ENCODE data around the gene SPI1. TPM values are rescaled to one million over a fixed set of nuclear protein-coding genes. Genes with fewer than 3 reads are reported as not detected.

The SPI1 gene
- total RNA-seq, 1 donor from 2014 or later = not detected

DNA sequence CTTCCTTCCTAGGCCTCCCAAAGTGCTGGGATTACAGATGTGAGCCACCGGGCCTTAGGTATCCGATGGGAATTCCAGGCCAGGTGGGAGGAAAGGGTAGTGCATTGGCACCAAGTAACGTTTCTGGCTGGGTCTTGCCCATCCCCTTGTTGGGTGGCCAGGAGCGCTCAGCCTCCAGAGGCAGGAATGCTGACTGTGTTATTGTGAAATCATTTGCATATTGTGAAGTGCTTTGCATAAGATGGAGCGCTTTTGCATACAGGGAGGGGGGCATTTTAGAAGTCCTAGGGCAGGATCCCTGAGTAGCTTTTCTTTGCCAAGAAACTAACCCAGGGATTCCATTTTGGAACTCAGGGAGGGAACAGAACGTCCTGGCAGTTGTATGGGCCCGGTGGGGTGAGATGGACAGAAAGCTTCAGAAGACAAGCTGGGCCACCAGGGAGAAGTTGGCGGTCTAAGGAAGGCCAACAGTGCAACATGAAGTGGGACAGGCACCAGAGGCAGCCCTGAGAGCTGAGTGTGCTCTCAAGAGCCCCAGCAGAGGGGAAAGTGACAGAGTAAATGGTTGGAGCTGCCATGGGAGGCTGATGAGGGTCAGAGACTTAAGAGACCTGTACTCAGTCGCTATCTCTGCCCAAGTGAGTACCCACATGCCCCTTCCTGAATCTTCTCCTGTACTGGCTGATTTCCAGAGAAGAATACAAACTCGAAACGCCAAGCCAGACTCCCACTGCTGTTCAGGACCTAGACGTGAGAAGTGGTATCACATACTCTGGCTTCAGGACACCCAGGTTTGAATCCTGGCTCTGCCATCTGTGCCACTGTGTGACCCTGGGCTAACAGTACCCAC is 28.8 kb upstream of the SPI1 start:
- Histone ChIP-seq H3K4me1 (no peaks in the 10 kb centered on the region), H3K9me3 (ENCODE audit: low read depth) (no peaks in the 10 kb centered on the region), H3K27me3 (no peaks in the 10 kb centered on the region), H3K79me2 (ENCODE audit: low read depth) (no peaks in the 10 kb centered on the region), H3F3A (ENCODE audit: low read depth) (peaks cover 25% of the 10 kb centered on the region), H3K9ac (peak overlapping the region; percentile 18), H3K36me3 (no peaks in the 10 kb centered on the region), H3K4me3 (peak overlapping the region; percentile 56), H2AFZ (replicated peaks) (peak overlapping the region; percentile 52), H4K20me1 (ENCODE audit: low read depth) (no peaks in the 10 kb centered on the region), H3K4me2 (peak overlapping the region; percentile 77), H3K27ac (peak overlapping the region; percentile 70)
- Mint-ChIP-seq H3K9me3 (no peaks in the 10 kb centered on the region), H3K36me3 (no peaks in the 10 kb centered on the region), H3K27ac (peak overlapping the region; percentile 87), H3K27me3 (ENCODE audit: insufficient read depth, low read depth) (peaks cover 10% of the 10 kb centered on the region), H3K4me3 (peak overlapping the region; percentile 93), H3K4me1 (peaks cover 31% of the 10 kb centered on the region)
- peak; percentile 25 for DNase-seq (ENCODE audit: low spot score)
- no peak for TF ChIP-seq CTCF (IDR thresholded peaks at IDR 0.05)
- no peak for TF ChIP-seq EZH2phosphoT487 (IDR thresholded peaks at IDR 0.05)
- TF ChIP-seq EZH2 (IDR thresholded peaks at IDR 0.05) = no peak

DNA sequence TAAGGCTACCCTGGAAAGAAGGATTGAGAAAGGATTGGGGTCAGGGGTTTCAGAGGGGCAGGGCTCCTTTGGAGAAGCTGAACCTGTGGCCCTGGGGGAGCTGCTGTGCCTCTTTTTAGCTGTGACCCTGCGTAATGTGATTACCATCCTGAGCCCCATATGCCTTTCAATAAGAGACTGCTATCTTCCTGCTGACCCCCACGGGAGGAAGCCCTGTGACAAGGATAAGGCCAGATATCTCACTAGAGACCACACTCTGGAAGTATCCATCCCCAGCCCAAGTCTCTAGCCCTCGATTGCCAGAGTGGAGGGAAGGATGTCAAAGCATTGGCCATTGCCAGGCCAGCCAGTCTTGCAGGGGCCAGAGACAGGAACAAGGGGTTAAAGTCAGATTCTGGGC is 25.2 kb upstream of the SPI1 start:
- Histone ChIP-seq H3F3A (ENCODE audit: low read depth) (peaks cover 52% of the 10 kb centered on the region), H3K36me3 (no peaks in the 10 kb centered on the region), H2AFZ (replicated peaks) (no peak overlapping the region), H3K9ac (no peak overlapping the region), H3K27me3 (no peaks in the 10 kb centered on the region), H3K27ac (no peak overlapping the region), H4K20me1 (ENCODE audit: low read depth) (no peaks in the 10 kb centered on the region), H3K79me2 (ENCODE audit: low read depth) (no peaks in the 10 kb centered on the region), H3K4me3 (no peak overlapping the region), H3K4me2 (no peak overlapping the region), H3K4me1 (peaks cover 8% of the 10 kb centered on the region), H3K9me3 (ENCODE audit: low read depth) (no peaks in the 10 kb centered on the region)
- TF ChIP-seq CTCF (IDR thresholded peaks at IDR 0.05) = no peak
- TF ChIP-seq EZH2 (IDR thresholded peaks at IDR 0.05) = no peak
- no peak for TF ChIP-seq EZH2phosphoT487 (IDR thresholded peaks at IDR 0.05)
- DNase-seq (ENCODE audit: low spot score) = peak; percentile 16
- Mint-ChIP-seq H3K9me3 (no peaks in the 10 kb centered on the region), H3K27me3 (ENCODE audit: insufficient read depth, low read depth) (peaks cover 23% of the 10 kb centered on the region), H3K27ac (peak overlapping the region; percentile 21), H3K4me3 (peak overlapping the region; percentile 48), H3K36me3 (no peaks in the 10 kb centered on the region), H3K4me1 (peaks cover 33% of the 10 kb centered on the region)

DNA sequence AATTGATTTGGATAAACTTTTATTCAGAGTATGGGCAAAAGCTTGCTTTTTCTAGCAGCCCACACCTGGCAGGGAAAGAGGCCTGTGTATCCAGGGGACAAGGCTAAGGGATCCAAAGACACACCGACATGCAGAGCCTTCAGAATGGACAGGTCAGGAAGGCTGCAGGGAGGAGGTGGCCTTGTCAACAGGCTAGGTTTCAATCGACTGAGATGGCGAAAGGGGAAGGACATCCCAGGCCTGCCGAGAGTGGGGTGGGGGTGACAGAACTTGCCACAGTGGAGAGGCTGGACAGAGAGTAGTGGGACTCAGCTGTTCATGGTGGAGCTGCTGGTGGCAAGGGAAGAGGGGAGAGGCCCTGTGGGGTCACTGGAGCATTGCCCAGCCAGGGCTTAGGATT is 24.8 kb upstream of the SPI1 start:
- H3K27ac Mint-ChIP-seq = peak overlapping the region; percentile 9
- Histone ChIP-seq H3K9ac (no peak overlapping the region), H3K9me3 (ENCODE audit: low read depth) (no peaks in the 10 kb centered on the region), H3K27me3 (no peaks in the 10 kb centered on the region), H3K27ac (no peak overlapping the region), H3K4me1 (peaks cover 8% of the 10 kb centered on the region), H3K36me3 (no peaks in the 10 kb centered on the region), H2AFZ (replicated peaks) (no peak overlapping the region), H3K79me2 (ENCODE audit: low read depth) (no peaks in the 10 kb centered on the region), H3F3A (ENCODE audit: low read depth) (peaks cover 54% of the 10 kb centered on the region), H3K4me2 (no peak overlapping the region), H4K20me1 (ENCODE audit: low read depth) (no peaks in the 10 kb centered on the region), H3K4me3 (no peak overlapping the region)
- H3K27me3 Mint-ChIP-seq (ENCODE audit: insufficient read depth, low read depth) = peaks cover 24% of the 10 kb centered on the region
- peak overlapping the region; percentile 59 for H3K4me3 Mint-ChIP-seq
- TF ChIP-seq CTCF (IDR thresholded peaks at IDR 0.05) = no peak
- no peak for TF ChIP-seq EZH2phosphoT487 (IDR thresholded peaks at IDR 0.05)
- no peak for TF ChIP-seq EZH2 (IDR thresholded peaks at IDR 0.05)
- peak; percentile 0 for DNase-seq (ENCODE audit: low spot score)
- H3K4me1 Mint-ChIP-seq = peaks cover 35% of the 10 kb centered on the region
- no peaks in the 10 kb centered on the region for H3K36me3 Mint-ChIP-seq
- H3K9me3 Mint-ChIP-seq = no peaks in the 10 kb centered on the region

All from neural progenitor cell (in vitro differentiated cells).